Breast epithelium (tissue), 3 donors: Measurements from ENCODE around the gene PSD4.

Experiments
- CTCF ChIP-seq, 3 donors: fragments of 450-650 bp; IDR thresholded peaks; one replicate each; pipeline ENCODE4 v1.5.1; 2016 to 2017; ENCODE audit warnings: antibody characterized with exemption in 3 of 3, mild to moderate bottlenecking in 3 of 3, moderate library complexity in 3 of 3
- POLR2AphosphoS5 ChIP-seq, 3 donors: sonication (generic); formaldehyde crosslinking; IDR thresholded peaks; one replicate each; pipeline ENCODE4 v1.6.1; 2017; ENCODE audit warnings: antibody characterized with exemption in 3 of 3

GRCh38 chr2:113233593-113234550 is 60.1 kb downstream of the PSD4 start:
- no peak for TF ChIP-seq POLR2AphosphoS5 (IDR thresholded peaks at IDR 0.05)
- TF ChIP-seq CTCF (IDR thresholded peaks at IDR 0.05), result no peak
